Spleen (tissue), 11 donors: ENCODE results near the gene MRPL17. TPM values are rescaled to one million over a fixed set of nuclear protein-coding genes. Genes with fewer than 3 reads are reported as not detected.

ENCODE experiments used
- DNase-seq: peaks from one replicate; pipeline ENCODE4 v3.0.0-alpha.2; 2020
- H3K27ac ChIP-seq, 8 donors: fragments of 200-600 bp; sonication (generic) in 7 of 8; 1 replicate in 4 of 8; 2 replicates in 4 of 8; pipeline versions ENCODE4 v1.5.0 to v1.8.0; 2016 to 2021; ENCODE audit warnings: inconsistent platforms in 4 of 8, mild to moderate bottlenecking in 4 of 8, moderate library complexity in 1 of 8
- H3K27me3 ChIP-seq, 7 donors: fragments of 200-600 bp; sonication (generic) in 6 of 7; replicated peaks in 1 of 7; 1 replicate in 4 of 7; 2 replicates in 3 of 7; pipeline versions ENCODE4 v1.5.0 to v1.8.0; 2016 to 2021; ENCODE audit warnings: inconsistent platforms in 3 of 7, mild to moderate bottlenecking in 1 of 7
- H3K36me3 ChIP-seq, 6 donors: fragments of 200-600 bp; sonication (generic) in 5 of 6; 1 replicate in 4 of 6; 2 replicates in 2 of 6; pipeline versions ENCODE4 v1.5.0 to v1.8.0; 2016 to 2021; ENCODE audit warnings: inconsistent platforms in 2 of 6
- H3K4me1 ChIP-seq, 6 donors: fragments of 200-600 bp; sonication (generic) in 5 of 6; 1 replicate in 3 of 6; 2 replicates in 3 of 6; pipeline versions ENCODE4 v1.5.0 to v1.8.0; 2016 to 2021; ENCODE audit warnings: inconsistent platforms in 3 of 6
- H3K4me3 ChIP-seq, 8 donors: fragments of 200-600 bp; sonication (generic) in 7 of 8; 1 replicate in 4 of 8; 2 replicates in 4 of 8; pipeline versions ENCODE4 v1.5.0 to v1.8.0; 2016 to 2021; ENCODE audit warnings: inconsistent platforms in 4 of 8, mild to moderate bottlenecking in 4 of 8, moderate library complexity in 2 of 8
- H3K9me3 ChIP-seq, 8 donors: fragments of 200-600 bp; sonication (generic) in 7 of 8; 1 replicate in 4 of 8; 2 replicates in 4 of 8; pipeline versions ENCODE4 v1.5.0 to v1.8.0; 2016 to 2021; ENCODE audit warnings: inconsistent platforms in 4 of 8
- POLR2A ChIP-seq, 3 donors: fragments of 450-650 bp; IDR thresholded peaks; one replicate each; pipeline ENCODE4 v1.5.1; 2017; ENCODE audit warnings: antibody characterized with exemption in 3 of 3, mild to moderate bottlenecking in 1 of 3
- POLR2AphosphoS5 ChIP-seq, 3 donors: sonication (generic); formaldehyde crosslinking; IDR thresholded peaks; one replicate each; pipeline ENCODE4 v1.5.1; 2017; ENCODE audit warnings: antibody characterized with exemption in 3 of 3
- WGBS, 5 donors: extraction: QIAGEN DNeasy Blood & Tissue Kit in 3 of 5; methylation state at CpG; one replicate each; pipeline versions ENCODE4 v1.1.5 to v1.1.7; 2013 to 2018; 5-methylcytosine and 5-hydroxymethylcytosine counted together
- intact Hi-C: fragments of 100-400 bp; cut with DNase I; formaldehyde crosslinking; loops from one replicate; pipeline ENCODE4 v1.15.0; 2023; ENCODE audit warnings: low total_unique reads
- polyA plus RNA-seq, 3 donors: library from polyadenylated mRNA; stranded (reverse); fragments of 200-250 nt; gene quantifications; one replicate each; pipeline ENCODE4 v1.2.1, GENCODE V29; 2013
- total RNA-seq, 7 donors: library from RNA; depleted of rRNA in 3 of 7; stranded (reverse); fragments of >200 nt in 3 of 7; fragmentation: NEBNext Ultra II Directional in 4 of 7; extraction: Animal tissue kit (Norgen Biotek cat#: 25700) in 4 of 7; gene quantifications; one replicate each; pipeline versions ENCODE4 v1.1.0 to v1.2.1, GENCODE V29; 2016 to 2021
- TF ChIP-seq, protein P1 (sequence below), 11 experiments: fragments of 200-600 bp in 7 of 11; fragments of 450-650 bp in 4 of 11; sonication (generic) in 4 of 11; IDR thresholded peaks in 8 of 11; conservative IDR thresholded peaks in 3 of 11; 1 replicate in 7 of 11; 2 replicates in 4 of 11; pipeline versions ENCODE4 v1.4.0 to v1.8.0; 2016 to 2021; ENCODE audit warnings: antibody characterized with exemption in 11 of 11, inconsistent platforms in 4 of 11, mild to moderate bottlenecking in 1 of 11
- donor health status: healthy with polysubstance abuse.
- donor health status: DM: no; HTN: no; CAD: no; lungs with moderate emphysema.
- donor health status: DM: no; HTN: no; CAD: no.
- donor health status: Bipolar disorder and iron deficiency.
- donor health status: healthy.
- donor health status: DM: no; HTN: no; CAD: no.
- donor health status: DM: yes; HTN: yes; CAD: no.

MRPL17 gene
- total and polyA plus RNA-seq, 10 donors = 31.1 to 74.7 (median 42.0) TPM

DNA sequence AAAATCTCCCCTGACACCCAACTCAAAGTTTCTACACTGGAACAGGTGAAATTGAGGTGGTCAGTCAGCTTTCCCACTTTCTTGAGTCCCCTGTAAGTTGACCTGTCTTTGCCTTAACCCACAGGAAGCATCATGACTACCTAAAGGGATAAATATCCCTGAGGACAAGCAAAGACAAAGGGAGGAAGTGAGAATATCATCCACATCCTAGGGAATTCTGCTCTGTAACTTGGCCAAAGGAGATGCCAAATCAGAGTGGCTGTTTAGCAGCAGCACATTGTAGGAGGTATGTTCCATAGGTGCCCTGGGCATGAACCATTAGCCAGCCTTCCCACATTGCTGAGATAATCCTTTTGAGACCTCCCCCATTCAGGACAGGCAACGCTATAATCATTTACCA lies 40.9 kb upstream of the MRPL17 start:
- DNase-seq = no peak
- intact Hi-C loops = no loop called here
- no peak for TF ChIP-seq POLR2A (IDR thresholded peaks at IDR 0.05)
- TF ChIP-seq POLR2AphosphoS5 (IDR thresholded peaks at IDR 0.05) = no peak
- TF ChIP-seq, protein P1, sequence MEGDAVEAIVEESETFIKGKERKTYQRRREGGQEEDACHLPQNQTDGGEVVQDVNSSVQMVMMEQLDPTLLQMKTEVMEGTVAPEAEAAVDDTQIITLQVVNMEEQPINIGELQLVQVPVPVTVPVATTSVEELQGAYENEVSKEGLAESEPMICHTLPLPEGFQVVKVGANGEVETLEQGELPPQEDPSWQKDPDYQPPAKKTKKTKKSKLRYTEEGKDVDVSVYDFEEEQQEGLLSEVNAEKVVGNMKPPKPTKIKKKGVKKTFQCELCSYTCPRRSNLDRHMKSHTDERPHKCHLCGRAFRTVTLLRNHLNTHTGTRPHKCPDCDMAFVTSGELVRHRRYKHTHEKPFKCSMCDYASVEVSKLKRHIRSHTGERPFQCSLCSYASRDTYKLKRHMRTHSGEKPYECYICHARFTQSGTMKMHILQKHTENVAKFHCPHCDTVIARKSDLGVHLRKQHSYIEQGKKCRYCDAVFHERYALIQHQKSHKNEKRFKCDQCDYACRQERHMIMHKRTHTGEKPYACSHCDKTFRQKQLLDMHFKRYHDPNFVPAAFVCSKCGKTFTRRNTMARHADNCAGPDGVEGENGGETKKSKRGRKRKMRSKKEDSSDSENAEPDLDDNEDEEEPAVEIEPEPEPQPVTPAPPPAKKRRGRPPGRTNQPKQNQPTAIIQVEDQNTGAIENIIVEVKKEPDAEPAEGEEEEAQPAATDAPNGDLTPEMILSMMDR (IDR thresholded peaks at IDR 0.05 in 8 of 11, conservative IDR thresholded peaks at IDR 0.05 in 3 of 11) = no peak
- 88 to 100% (median 94%) methylated on average over 1 of the region's 1 CpG for WGBS, 5 donors
- H3K4me3 ChIP-seq = no peak overlapping the region
- peaks cover 8 to 81% (median 46%) of the 10 kb centered on the region in 6 donors for H3K4me1 ChIP-seq
- peaks cover 3 to 99% (median 23%) of the 10 kb centered on the region in 6 donors for H3K36me3 ChIP-seq
- H3K27ac ChIP-seq = no peak overlapping the region
- H3K27me3 ChIP-seq = no peaks in the 10 kb centered on the region
- H3K9me3 ChIP-seq = peaks cover 0 to 55% (median 15%) of the 10 kb centered on the region in 8 donors

DNA sequence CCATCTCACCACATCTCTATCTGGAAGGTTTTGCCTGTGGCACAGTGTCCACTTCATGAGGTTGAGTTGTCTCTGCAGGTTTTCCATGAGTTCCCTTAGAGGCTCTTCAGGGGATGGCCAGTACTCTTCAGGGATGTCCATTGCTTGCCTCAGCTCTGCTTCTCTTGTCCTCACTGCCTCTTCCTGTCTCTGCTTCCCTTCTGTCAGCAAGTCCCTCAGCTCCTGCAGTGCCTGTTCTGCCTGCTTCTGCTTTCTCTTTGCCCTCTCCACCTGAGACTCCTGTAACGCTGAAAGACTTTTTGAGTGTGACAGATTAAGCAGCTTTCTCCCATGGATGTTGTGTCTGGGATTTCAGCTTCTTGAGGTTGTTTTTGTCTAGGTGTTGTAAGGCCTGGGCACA lies 38.2 kb upstream of the MRPL17 start:
- H3K36me3 ChIP-seq = peaks cover 3 to 88% (median 23%) of the 10 kb centered on the region in 6 donors
- peak overlapping the region in 1 of 8 donors; percentile 11 for H3K27ac ChIP-seq
- H3K4me1 ChIP-seq = peaks cover 8 to 65% (median 29%) of the 10 kb centered on the region in 6 donors
- intact Hi-C loops = no loop called here
- TF ChIP-seq POLR2AphosphoS5 (IDR thresholded peaks at IDR 0.05) = peak in 1 of 3 donors; percentile 19
- TF ChIP-seq, protein P1 (IDR thresholded peaks at IDR 0.05 in 8 of 11, conservative IDR thresholded peaks at IDR 0.05 in 3 of 11) = no peak
- WGBS, 5 donors = 55 to 81% (median 75%) methylated on average over 1 of the region's 1 CpG
- no peak overlapping the region for H3K4me3 ChIP-seq
- no peak for DNase-seq
- H3K9me3 ChIP-seq = peaks cover 0 to 55% (median 8%) of the 10 kb centered on the region in 8 donors
- H3K27me3 ChIP-seq = no peaks in the 10 kb centered on the region

DNA sequence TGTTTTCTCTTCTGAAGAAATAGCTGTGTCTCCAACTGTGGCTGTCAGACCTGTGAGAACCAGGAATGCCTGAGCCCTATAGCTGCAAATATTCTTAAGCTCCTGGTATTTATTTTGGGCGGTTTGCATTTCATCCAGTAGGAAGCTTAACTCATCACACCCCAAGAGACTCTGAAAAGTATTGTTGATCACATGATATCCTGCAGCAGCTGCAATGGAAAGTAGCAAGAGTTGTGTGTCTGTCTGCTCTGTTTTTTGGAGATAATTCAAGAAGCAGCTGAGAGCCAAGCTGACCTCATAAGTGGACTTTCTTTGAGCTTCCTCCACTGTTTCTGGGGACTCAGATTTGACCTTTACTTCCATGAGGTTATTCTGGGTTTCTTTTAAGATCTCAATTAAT lies 36.4 kb upstream of the MRPL17 start:
- H3K9me3 ChIP-seq = peaks cover 0 to 49% (median 5%) of the 10 kb centered on the region in 8 donors
- H3K4me1 ChIP-seq = peaks cover 8 to 59% (median 27%) of the 10 kb centered on the region in 6 donors
- H3K27ac ChIP-seq = no peak overlapping the region
- H3K27me3 ChIP-seq = no peaks in the 10 kb centered on the region
- WGBS, 5 donors = 83 to 97% (median 90%) methylated on average over 1 of the region's 1 CpG
- TF ChIP-seq POLR2AphosphoS5 (IDR thresholded peaks at IDR 0.05) (no peak), POLR2A (IDR thresholded peaks at IDR 0.05) (no peak)
- TF ChIP-seq, protein P1 (IDR thresholded peaks at IDR 0.05 in 8 of 11, conservative IDR thresholded peaks at IDR 0.05 in 3 of 11) = no peak
- no peak overlapping the region for H3K4me3 ChIP-seq
- DNase-seq = no peak
- peaks cover 3 to 72% (median 17%) of the 10 kb centered on the region in 6 donors for H3K36me3 ChIP-seq
- intact Hi-C loops = no loop called here

DNA sequence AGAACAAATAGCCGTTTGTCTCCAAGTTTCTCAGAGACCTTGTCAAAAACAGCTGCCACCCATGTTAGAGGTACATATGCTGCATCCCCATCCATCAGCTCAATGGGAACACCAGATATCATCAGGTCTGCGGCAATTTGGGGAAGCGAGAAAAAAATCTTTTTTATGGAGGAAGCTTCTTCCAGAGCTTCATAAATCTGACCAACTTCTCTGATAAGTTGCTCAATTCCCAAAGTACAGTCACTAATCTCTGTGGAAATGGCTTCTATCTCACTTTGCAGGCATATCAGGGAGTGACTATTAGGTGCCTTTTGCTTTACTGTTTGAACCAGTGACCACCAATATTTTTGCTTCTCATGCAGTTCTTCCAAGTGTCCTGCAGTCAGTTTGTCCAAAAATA lies 34.3 kb upstream of the MRPL17 start:
- WGBS, 5 donors = 78 to 96% (median 86%) methylated on average over 3 of the region's 3 CpGs
- Histone ChIP-seq H3K4me3 (no peak overlapping the region), H3K27ac (no peak overlapping the region), H3K4me1 (peaks cover 7 to 38% (median 16%) of the 10 kb centered on the region in 6 donors), H3K36me3 (peaks cover 3 to 59% (median 11%) of the 10 kb centered on the region in 6 donors), H3K27me3 (no peaks in the 10 kb centered on the region), H3K9me3 (peaks cover 0 to 34% (median 2%) of the 10 kb centered on the region in 8 donors)
- TF ChIP-seq POLR2AphosphoS5 (IDR thresholded peaks at IDR 0.05) = no peak
- TF ChIP-seq POLR2A (IDR thresholded peaks at IDR 0.05) = no peak
- TF ChIP-seq, protein P1 (IDR thresholded peaks at IDR 0.05 in 8 of 11, conservative IDR thresholded peaks at IDR 0.05 in 3 of 11) = no peak
- intact Hi-C loops = no loop called here
- DNase-seq = no peak
